HG03095 (cell line): Measurements from ENCODE around the gene FTL.
A peak's percentile ranks its signal among the peaks of the same experiment; 100 is the strongest.

Experiments
- ATAC-seq: cut with Tn5 transposase; IDR thresholded peaks from one replicate; pipeline ENCODE4 v1.9.1; 2021; ENCODE audit warnings: moderate library complexity; ENCODE audit not compliant: unreplicated experiment

Gene FTL

DNA sequence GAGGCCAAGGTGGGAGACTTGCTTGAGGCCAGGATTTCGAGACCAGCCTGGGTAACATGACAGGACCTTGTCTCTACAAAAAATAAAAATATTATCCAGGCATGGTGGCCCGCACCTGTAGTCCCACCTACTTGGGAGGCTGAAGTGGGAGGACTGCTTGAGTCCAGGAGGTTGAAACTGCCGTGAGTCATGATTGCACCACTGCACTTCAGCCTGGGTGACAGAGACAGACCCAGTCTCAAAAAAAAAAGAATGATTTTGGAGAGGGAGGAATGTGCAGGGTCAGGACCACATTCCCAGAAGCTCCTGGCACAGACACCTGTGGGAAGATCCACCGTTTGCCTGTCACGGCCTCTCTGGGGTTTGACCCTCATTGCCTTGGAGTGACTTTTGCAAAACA, 19.7 kb upstream of the FTL start:
- ATAC-seq: no peak

DNA sequence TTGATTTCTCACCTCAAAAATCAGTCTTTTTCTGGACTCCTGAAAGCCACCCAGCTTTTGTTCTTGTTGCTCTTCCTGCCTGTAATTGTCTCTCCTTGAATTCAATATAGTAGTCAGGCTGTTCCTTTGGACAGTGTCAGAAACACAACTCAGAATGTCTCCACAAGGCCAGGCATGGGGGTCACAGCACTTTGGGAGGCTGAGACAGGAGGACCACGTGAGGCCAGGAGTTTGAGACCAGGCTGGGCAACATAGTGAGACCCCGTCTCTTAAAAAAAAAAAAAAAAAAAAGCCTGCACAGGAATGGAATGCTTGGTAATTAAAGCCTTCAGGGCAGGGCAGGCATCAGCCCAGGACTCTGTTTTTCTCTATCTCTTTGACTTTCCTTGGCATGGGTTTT, 19.3 kb upstream of the FTL start:
- ATAC-seq: no peak

DNA sequence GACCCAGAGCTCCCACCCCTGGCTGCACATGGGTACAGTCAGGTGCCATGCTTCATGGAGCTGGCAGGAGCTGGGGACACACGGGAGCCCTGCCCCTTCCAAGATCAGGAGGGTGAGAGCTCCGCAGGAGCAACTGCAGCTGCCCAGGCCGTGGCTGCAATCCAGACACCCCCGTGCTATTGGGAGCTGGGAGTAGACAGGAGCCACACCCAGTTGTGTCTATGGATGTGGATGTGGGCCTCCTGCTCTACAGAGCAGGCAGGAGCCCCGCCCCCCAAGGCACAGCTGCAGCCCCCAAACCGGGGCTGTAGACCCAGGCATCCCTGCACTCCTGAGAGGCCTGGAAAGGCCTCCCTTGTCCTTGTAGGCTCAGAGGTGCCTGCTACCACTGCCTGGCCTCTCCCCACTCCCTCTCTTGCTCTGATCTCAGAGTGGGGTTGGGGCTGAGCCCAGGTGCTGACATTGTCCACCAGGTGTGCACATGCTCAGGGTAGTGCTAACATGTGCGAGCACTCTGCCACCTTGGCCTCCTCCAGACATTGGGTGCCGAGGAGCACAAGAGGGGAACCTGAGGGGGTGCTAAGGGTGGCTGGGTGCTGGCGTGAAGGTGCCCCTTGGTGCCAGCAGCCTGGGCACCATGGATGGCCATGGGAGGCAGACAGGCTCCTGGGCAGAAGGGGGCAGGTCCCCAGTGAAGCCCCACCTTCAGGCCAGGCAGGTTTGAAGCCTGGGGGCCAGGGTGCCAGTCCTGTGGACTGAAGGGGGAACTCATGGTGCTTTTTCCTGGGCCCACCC, 18.4 kb upstream of the FTL start:
- ATAC-seq: no peak

DNA sequence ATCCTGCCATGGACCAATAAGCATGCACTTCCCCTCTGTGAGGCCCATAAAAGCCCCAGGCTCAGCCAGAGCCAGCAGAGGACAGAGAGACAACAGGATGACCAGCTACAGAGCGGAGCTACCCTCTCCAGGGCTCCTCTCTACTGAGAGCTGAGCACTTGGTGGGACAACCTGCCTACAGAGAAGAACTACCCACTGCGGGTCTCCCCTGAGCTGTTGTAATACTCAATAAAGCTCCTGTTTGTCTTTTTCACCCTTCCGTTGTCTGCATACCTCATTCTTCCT, 17.9 kb upstream of the FTL start:
- ATAC-seq: no peak

DNA sequence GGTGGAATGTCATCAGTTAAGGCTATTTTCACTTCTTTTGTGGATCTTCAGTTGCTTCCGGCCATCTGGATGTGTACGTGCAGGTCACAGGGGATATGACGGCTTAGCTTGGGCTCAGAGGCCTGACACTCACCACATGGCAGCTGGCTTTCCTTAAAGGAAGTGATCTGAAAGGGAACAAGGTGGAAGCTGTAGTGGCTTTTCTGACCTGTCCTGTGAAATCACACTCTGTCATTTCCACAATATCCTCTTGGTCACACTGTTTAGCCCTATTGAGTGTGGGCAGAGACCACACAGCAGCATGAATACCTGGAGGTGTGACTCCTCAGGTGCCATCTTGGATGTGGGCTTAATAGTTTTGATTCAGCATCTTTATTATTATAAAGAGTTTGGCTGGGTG, 14.9 kb upstream of the FTL start:
- no peak for ATAC-seq

DNA sequence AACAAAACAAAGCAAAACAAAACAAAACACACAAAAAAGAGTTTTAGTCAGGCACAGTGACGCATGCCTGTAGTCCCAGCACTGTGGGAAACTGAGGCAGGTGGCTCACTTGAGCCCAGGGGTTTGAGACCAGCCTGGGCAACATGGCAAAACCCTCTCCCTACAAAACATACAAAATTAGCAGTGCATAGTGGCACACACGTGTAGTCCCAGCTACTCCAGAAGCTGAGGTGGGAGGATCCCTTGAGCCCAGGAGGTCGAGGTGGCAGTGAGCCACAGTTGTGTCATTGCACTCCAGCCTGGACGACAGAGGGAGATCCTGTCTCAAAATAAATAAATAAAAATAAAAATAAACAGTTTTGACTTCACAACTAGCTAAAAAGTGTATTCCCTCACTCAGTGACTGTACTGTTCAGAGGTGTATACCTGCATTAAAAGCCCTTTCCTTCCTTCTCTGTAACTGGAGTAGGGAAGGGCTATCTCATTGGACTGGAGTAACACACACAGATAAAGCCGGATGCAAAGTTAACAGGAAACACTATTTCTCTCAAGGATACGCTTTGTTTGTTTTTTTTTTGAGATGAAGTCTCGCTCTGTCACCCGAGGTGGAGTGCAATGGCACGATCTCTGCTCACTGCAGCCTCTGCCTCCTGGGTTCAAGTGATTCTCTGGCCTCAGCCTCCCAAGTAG, 14.1 kb upstream of the FTL start:
- ATAC-seq: no peak

DNA sequence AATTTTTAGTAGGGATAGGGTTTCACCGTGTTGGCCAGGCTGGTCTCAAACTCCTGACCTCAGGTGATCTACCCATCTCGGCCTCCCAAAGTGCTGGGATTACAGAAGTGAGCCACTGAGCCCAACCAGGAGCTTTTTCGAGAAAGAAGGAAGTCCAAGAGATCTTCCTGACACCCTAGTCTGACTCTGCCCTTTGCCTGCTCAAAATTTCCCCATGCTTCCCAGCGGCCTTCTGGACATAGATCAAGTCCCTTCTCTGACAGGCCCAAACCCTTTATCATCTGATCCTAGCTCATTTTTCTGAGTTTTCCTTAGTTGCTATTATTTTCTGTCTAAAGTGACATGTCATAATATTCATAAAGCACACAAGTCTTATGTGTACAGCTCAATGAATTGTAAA, 12.0 kb upstream of the FTL start:
- ATAC-seq: no peak

DNA sequence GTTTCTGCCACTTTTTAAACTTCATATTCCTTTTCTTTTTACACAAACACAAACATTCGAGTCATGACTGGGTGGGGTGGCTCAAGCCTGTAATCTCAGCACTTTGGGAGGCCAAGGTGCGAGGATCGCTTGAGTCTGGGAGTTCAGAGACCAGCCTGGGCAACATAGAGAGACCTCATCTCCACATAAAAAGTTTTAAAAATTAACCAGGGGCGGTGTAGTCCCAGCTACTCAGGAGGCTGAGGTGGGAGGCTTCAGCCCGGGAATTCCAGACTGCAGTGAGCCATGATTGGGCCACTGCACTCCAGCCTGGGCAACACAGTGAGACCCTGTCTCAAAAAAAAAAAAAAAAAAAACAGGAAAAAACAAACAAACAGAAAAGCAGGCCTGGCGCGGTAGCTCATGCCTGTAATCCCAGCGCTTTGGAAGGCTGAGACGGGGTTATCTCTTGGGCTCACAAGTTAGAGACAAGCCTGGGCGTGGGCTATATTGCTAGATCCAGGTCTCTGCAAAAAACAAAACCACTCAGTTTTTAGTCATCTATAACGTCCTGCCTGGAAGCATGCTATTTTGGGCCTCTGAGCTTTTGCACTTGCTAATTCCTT, 11.0 kb upstream of the FTL start:
- no peak for ATAC-seq

DNA sequence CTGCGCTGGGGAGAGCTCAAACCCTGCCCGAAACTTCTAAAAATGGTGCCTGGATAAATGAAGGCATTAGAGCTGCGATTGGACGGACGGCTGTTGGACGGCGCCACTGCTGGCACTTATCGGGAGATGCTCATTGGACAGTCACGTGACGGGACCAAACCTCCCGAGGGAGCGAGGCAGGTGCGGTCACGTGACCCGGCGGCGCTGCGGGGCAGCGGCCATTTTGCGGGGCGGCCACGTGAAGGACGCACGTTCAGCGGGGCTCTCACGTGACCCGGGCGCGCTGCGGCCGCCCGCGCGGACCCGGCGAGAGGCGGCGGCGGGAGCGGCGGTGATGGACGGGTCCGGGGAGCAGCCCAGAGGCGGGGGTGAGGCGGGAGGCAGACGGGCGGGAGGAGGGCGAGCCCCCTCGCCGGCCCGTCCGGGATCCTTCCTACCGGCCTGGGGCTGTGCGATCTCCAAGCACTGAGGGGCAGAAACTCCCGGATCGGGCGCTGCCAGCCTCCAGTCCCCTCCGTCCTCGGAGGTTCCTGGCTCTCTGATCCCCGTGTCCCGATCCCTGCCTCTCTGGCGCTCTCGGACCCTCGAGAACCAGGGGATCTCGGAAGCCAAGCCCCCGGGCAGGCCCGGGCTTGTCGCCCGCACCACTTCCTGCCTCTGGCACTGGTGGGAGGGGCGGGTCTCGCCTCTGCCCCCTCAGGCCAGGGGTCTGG, 10.4 kb upstream of the FTL start, which contains the start of gene BAX:
BAX (plus strand) TSS at position 281 of the 713 bp plus-strand sequence; CDS start at position 335, 54 bp downstream.
- peak; percentile 62 for ATAC-seq

DNA sequence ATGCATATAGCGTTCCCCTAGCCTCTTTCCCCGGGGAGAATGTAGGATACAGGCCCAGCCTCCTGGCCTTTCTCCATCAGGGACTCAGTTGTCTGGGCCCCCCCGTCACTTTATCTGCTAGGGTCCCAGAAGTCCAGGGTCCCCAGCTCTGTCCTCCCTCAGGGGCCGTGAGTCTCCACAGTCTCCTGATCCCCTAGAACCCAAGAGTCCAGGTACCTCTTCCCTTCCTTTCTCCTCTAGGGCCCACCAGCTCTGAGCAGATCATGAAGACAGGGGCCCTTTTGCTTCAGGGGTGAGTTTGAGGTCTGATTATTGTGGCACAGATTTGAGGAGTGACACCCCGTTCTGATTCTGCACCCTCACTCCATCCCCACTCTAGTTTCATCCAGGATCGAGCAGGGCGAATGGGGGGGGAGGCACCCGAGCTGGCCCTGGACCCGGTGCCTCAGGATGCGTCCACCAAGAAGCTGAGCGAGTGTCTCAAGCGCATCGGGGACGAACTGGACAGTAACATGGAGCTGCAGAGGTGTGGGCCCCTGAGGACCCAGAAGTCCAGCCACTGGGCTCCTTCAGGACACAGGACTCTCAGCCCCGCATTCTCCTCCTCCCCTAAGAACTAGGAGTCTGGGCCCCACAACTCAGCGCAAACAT, 9.7 kb upstream of the FTL start:
- ATAC-seq: no peak

DNA sequence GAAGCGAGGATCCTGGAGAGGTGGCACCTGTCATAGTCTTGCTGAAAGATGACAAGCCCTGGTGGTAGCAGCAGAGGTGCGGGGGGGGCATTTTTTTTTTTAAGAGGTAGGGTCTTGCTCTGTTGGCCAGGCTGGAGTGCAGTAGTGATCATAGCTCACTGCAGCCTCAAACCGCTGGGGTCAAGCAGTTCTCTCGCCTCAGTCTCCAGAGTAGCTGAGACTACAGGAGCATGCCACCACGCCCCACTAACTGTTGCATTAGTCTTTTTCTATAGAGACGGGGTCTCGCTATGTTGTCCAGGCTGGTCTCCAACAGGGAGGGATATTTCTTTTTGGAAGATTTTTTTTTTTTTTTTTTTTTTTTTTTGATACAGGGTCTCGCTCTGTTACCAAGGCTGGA, 7.1 kb upstream of the FTL start:
- no peak for ATAC-seq

DNA sequence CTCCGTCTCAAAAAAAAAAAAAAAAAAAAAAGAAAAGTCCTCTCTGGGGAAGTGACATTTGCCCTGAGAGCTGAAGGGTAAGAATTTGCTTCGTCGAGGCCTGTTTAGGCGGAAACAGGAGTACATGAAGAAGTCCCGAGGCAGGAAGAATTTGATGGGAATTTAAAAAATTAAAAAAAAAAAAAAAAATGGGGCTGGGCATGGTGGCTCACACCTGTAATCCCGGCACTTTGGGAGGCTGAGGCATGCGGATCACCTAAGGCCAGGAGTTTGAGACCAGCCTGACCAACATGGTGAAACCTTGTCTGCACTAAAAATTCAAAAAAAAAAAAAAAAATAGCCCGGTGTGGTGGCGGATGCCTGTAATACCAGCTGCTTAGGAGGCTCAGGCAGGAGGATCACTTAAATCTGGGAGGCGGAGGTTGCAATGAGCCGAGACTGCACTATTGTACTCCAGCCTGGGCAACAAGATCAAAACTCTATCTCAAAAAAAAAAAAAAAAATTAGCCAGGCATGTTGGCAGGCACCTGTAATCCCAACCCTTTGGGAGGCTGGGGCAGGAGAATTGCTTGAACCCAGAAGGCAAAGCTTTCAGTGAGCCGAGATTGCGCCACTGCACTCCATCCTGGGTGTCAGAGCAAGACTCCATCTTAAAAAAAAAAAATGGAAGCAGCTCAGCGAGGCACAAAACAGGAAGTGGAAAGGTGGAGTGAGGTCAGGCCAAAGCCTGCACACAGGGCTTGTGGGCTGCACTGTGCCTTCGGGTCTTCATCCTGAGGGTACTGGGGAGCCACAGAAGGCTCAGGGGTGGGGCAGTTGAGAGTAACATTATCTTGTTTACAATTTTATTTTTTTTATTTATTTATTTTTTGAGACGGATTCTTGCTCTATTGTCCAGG, 5.5 kb upstream of the FTL start:
- ATAC-seq: no peak

DNA sequence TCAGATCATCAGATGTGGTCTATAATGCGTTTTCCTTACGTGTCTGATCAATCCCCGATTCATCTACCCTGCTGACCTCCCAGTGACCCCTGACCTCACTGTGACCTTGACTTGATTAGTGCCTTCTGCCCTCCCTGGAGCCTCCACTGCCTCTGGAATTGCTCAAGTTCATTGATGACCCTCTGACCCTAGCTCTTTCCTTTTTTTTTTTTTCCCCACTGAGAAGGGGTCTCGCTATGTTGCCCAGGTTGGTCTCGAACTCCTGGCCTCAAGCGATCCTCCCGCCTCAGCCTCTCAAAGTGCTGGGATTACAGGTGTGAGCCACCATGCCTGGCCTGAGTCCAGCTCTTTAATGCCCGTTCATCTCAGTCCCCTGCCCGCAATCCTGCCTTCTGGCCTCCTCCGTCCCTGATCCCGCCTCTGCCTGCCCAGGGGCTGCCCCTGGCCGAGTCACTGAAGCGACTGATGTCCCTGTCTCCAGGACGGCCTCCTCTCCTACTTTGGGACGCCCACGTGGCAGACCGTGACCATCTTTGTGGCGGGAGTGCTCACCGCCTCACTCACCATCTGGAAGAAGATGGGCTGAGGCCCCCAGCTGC, 4.0 kb upstream of the FTL start:
- no peak for ATAC-seq

DNA sequence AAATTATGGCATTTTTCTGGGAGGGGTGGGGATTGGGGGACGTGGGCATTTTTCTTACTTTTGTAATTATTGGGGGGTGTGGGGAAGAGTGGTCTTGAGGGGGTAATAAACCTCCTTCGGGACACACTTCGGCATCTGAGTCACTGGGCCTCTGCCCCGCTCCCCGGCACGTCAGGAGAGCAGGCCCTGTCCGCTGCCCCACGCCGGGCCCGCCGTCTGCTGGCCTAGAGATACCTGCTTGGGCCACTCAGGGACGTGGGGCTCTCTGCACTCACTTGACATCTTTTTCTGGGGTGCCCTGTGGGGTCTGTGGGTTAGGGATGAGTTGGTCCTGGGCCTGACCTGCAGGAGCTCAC, 3.5 kb upstream of the FTL start:
- no peak for ATAC-seq

DNA sequence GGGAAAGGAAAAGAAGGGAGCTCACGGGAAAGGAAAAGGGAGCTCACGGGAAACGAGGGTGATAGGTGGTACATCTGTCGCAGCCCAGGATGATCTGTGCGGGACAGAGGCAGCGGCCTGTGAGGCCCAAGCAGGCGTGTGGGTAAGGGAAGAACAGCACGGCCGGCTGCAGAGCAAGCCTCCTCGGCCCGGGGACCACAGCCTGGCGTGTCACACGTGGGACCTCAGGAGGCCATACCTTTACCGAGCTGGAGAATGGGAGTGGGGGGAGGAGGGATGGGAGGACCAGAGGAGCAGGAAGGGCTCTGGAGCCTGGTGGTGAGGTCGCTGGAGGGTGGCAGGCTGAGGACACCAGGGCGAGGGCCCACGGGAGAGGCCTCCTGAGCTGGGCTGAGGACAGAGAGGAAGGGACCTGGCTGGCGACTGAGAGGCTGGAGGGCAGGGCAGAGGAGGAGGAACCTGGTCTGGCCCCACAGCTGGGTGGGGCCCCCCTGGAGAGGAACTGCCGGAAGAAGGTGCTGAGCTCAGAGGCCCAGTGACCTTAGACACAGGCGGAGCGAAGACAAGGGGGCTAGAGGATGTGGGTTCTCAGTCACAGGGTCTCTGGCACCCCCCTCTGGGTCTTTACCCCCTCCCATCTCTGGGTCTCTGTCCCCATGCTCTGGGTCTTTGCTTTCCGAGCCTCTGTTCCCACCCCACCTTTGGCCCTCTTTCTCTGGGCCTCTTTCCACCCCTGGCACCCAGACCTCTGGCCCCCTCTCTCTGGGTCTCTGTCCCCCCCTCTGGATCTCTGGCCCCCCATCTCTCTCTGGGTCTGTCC, 2.9 kb upstream of the FTL start:
- ATAC-seq: peak; percentile 39

DNA sequence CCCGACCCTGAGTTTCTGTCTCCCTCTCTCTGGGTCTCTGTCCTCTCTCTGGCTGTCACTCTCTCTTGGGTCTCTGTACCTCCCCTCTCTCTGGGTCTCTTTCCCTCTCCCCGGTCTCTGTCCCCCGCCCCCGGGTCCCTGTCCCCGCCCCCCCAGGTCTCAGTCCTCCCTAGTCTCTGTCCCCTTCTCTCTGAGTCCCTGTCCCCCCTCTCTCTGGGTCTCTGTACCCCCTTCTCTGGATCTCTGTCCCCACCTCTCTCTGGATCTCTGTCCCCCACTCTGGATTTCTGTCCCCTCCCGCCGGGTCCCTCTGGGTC, 2.3 kb upstream of the FTL start:
- ATAC-seq: no peak

DNA sequence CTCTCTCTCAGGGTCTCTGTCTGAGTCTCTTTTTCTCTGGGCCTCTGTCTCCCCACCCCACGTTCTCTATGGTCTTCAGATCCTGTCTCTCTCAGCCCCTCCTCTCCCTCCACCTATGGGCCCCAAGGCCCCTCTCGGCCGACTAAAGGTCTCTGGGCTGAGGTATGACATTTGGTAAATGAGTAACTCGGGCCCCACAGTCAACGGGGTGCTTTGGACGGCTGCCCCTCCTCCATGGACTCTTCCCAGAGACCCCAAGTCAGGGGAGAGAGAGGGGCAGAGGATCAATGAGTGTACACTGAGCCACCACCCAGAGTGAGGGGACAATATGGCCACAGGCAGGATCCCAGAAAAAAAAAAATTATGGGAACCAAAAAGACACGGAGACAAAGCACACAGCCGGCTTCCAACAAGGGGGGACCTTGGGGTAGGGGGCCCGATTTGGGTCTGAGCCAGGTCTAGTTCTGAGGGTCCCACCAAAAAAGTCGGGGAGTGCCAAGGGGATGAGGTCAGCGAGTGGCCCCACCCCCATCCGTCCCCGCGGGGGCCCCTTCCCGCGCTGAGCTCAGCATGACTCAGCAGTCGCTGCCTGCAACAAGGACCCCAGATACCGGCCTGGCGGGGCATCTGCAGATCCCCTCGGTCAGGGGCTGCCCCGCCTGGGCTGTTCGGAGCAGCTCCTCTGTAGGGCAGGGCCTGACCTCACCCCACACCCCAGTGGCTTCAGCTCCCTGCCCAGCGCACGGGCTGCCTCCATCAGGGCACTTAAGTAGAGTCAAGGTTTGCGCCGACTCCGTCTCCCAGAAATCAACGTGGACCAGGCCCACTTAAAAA, 1.5 kb upstream of the FTL start:
- no peak for ATAC-seq
